ENCODE results near the gene PIP5K1B.

PIP5K1B gene

GRCh38 chr9:68740561-68740960 is 35.5 kb downstream of the PIP5K1B start:
- no peak for DNase-seq (ENCODE audit: low spot score)

GRCh38 chr9:68741234-68741633 is 36.2 kb downstream of the PIP5K1B start:
- DNase-seq (ENCODE audit: low spot score), result no peak

- DNase-seq (ENCODE audit: low spot score), result no peak
Observed at GRCh38 chr9:68741704-68742332, 36.8 kb downstream of the PIP5K1B start.

GRCh38 chr9:68742333-68742730 is 37.3 kb downstream of the PIP5K1B start:
- no peak for DNase-seq (ENCODE audit: low spot score)

GRCh38 chr9:68744426-68744825 is 39.4 kb downstream of the PIP5K1B start:
- no peak for DNase-seq (ENCODE audit: low spot score)

- DNase-seq (ENCODE audit: low spot score), result no peak
Observed at GRCh38 chr9:68746525-68746924, 41.5 kb downstream of the PIP5K1B start.

GRCh38 chr9:68747043-68747533 is 42.0 kb downstream of the PIP5K1B start:
- DNase-seq (ENCODE audit: low spot score), result no peak

- DNase-seq (ENCODE audit: low spot score), result no peak
Observed at GRCh38 chr9:68749135-68749534, 44.1 kb downstream of the PIP5K1B start.

- no peak for DNase-seq (ENCODE audit: low spot score)
Observed at GRCh38 chr9:68749579-68750159, 44.6 kb downstream of the PIP5K1B start.

- no peak for DNase-seq (ENCODE audit: low spot score)
Observed at GRCh38 chr9:68750255-68750654, 45.2 kb downstream of the PIP5K1B start.

GRCh38 chr9:68750786-68751185 is 45.7 kb downstream of the PIP5K1B start:
- no peak for DNase-seq (ENCODE audit: low spot score)

- DNase-seq (ENCODE audit: low spot score), result no peak
Observed at GRCh38 chr9:68751556-68751955, 46.5 kb downstream of the PIP5K1B start.

GRCh38 chr9:68755051-68755450 is 50.0 kb downstream of the PIP5K1B start:
- DNase-seq (ENCODE audit: low spot score), result no peak

- no peak for DNase-seq (ENCODE audit: low spot score)
Observed at GRCh38 chr9:68755752-68756151, 50.7 kb downstream of the PIP5K1B start.

- no peak for DNase-seq (ENCODE audit: low spot score)
Observed at GRCh38 chr9:68759981-68760673, 55.1 kb downstream of the PIP5K1B start.

GRCh38 chr9:68760674-68761333 is 55.8 kb downstream of the PIP5K1B start:
- no peak for DNase-seq (ENCODE audit: low spot score)

GRCh38 chr9:68762570-68762969 is 57.5 kb downstream of the PIP5K1B start:
- DNase-seq (ENCODE audit: low spot score), result no peak

- DNase-seq (ENCODE audit: low spot score), result no peak
Observed at GRCh38 chr9:68763104-68763503, 58.1 kb downstream of the PIP5K1B start.

- DNase-seq (ENCODE audit: low spot score), result no peak
Observed at GRCh38 chr9:68768619-68769018, 63.6 kb downstream of the PIP5K1B start.

GRCh38 chr9:68769852-68770251 is 64.8 kb downstream of the PIP5K1B start:
- DNase-seq (ENCODE audit: low spot score), result no peak

- DNase-seq (ENCODE audit: low spot score), result no peak
Observed at GRCh38 chr9:68771376-68771775, 66.3 kb downstream of the PIP5K1B start.

- DNase-seq (ENCODE audit: low spot score), result peak; percentile 74
Observed at GRCh38 chr9:68775003-68775730, 70.1 kb downstream of the PIP5K1B start.
